ENCODE results near the gene PPP3CA. TPM values are rescaled to one million over a fixed set of nuclear protein-coding genes. Genes with fewer than 3 reads are reported as not detected.

PPP3CA gene
- total RNA-seq, 1 experiment from 2014 or later, result 133 TPM

DNA sequence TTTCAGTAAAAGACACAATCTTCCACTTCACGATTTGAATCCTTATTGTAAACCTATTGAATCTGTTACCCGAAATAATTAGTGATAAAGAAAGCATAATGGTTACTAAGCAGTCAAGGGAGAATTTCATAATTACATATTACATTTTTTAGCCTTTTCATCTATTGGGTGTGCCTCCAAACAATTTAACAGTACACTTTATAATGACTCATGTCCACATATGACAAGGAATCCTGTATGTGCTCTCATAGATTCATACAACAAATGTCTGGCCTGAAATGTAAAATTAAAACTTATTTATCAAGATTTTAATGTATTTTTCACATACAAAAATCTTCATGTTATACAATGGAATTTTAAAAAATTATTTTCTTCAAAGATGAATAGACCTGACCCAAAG is 39.4 kb downstream of the PPP3CA start:
- Histone ChIP-seq H3K79me2 (ENCODE audit: insufficient read depth, low read length) (peaks cover 97% of the 10 kb centered on the region), H3K9me3 (ENCODE audit: control insufficient read depth in 1 of 2, insufficient read depth in 1 of 2, low read depth in 1 of 2, low read length in 2 of 2) (no peaks in the 10 kb centered on the region), H3K4me2 (ENCODE audit: low read length) (no peak overlapping the region), H3K27me3 (ENCODE audit: insufficient read depth, low read length) (no peaks in the 10 kb centered on the region), H3K9me2 (ENCODE audit: insufficient read depth) (no peaks in the 10 kb centered on the region), H4K20me1 (ENCODE audit: insufficient read depth) (no peaks in the 10 kb centered on the region), H2AFZ (ENCODE audit: low read depth, low read length, poor library complexity, severe bottlenecking) (no peak overlapping the region), H3K36me3 (ENCODE audit: control insufficient read depth in 1 of 2, insufficient read depth in 2 of 2, low read length in 2 of 2) (no peaks in the 10 kb centered on the region), H3K9ac (ENCODE audit: low read length) (no peak overlapping the region), H3K4me1 (ENCODE audit: control insufficient read depth in 1 of 2, insufficient read depth in 2 of 2, low read length in 2 of 2) (peaks cover 33 to 37% of the 10 kb centered on the region in 2 experiments; a peak in 3 of 4 replicates), H3K27ac (ENCODE audit: low read depth, low read length) (no peak overlapping the region), H3K4me3 (replicated peaks in 1 of 2; ENCODE audit: low read depth in 1 of 2, low read length in 2 of 2) (no peak overlapping the region)
- ATAC-seq (no peak), DNase-seq (ENCODE audit: low read depth, low spot score) (no peak)
- no TSS peak for BruUV-seq (replicated peaks)
- ChIA-PET RAD21 (ENCODE audit: low non-redundant PET in 1 of 2, low total read pairs in 2 of 2, uncharacterized antibody in 2 of 2, unreplicated experiment in 2 of 2) (no interaction called here), POLR2A (no interaction called here), CTCF (no interaction called here)
- TF ChIP-seq JUND (IDR thresholded peaks at IDR 0.05) (no peak), EGR1 (IDR thresholded peaks at IDR 0.05; ENCODE audit: low read depth) (no peak), REST (IDR thresholded peaks at IDR 0.05; ENCODE audit: low read depth) (no peak), YY1 (IDR thresholded peaks at IDR 0.05; ENCODE audit: extremely low read depth, insufficient replicate concordance, low read depth, low read length) (no peak), CTCF (IDR thresholded peaks at IDR 0.05 in 2 of 3, conservative IDR thresholded peaks at IDR 0.05 in 1 of 3; ENCODE audit: borderline replicate concordance in 1 of 3, insufficient read depth in 1 of 3, low read depth in 2 of 3, low read length in 2 of 3) (no peak), TCF7L2 (IDR thresholded peaks at IDR 0.05; ENCODE audit: borderline replicate concordance, extremely low read depth, insufficient read depth, insufficient read length) (no peak), CEBPB (IDR thresholded peaks at IDR 0.05; ENCODE audit: low read depth) (no peak), CBX3 (IDR thresholded peaks at IDR 0.05; ENCODE audit: low read depth) (no peak), POLR2A (IDR thresholded peaks at IDR 0.05; ENCODE audit: borderline replicate concordance, extremely low read depth, insufficient read depth, insufficient read length) (no peak), SRF (IDR thresholded peaks at IDR 0.05; ENCODE audit: low read depth) (no peak), RAD21 (IDR thresholded peaks at IDR 0.05; ENCODE audit: low read depth) (no peak), ELF1 (IDR thresholded peaks at IDR 0.05; ENCODE audit: borderline replicate concordance, low read depth) (no peak), POLR2AphosphoS5 (IDR thresholded peaks at IDR 0.05; ENCODE audit: low read depth, low read length) (no peak), SP1 (IDR thresholded peaks at IDR 0.05; ENCODE audit: low read depth) (no peak), ATF3 (IDR thresholded peaks at IDR 0.05) (no peak), ZBTB33 (IDR thresholded peaks at IDR 0.05; ENCODE audit: extremely low read depth, insufficient replicate concordance, low read length) (no peak), EZH2phosphoT487 (IDR thresholded peaks at IDR 0.05; ENCODE audit: borderline replicate concordance) (no peak), ZNF274 (IDR thresholded peaks at IDR 0.05; ENCODE audit: low read depth, low read length) (no peak), FOSL1 (IDR thresholded peaks at IDR 0.05; ENCODE audit: low read depth) (no peak)
- TF ChIP-seq, protein P1, sequence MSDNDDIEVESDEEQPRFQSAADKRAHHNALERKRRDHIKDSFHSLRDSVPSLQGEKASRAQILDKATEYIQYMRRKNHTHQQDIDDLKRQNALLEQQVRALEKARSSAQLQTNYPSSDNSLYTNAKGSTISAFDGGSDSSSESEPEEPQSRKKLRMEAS (IDR thresholded peaks at IDR 0.05), result no peak
- intact Hi-C loops (cut with micrococcal nuclease), result no loop called here

Data from HCT116 (cell line).